Measurements from ENCODE around the gene TPRG1L.

Gene TPRG1L

GRCh38 chr1:3626025-3626424 is 1.2 kb downstream of the TPRG1L start:
- peaks cover 38% of the 10 kb centered on the region for H3K36me3 Mint-ChIP-seq
- ATAC-seq (no peak), DNase-seq (ENCODE audit: low spot score in 2 of 2) (no peak)
- no peaks in the 10 kb centered on the region for H3K9me3 Mint-ChIP-seq
- H3K27ac Mint-ChIP-seq: peak overlapping the region; percentile 45
- H3K4me1 Mint-ChIP-seq: peaks cover 44% of the 10 kb centered on the region
- peak overlapping the region; percentile 96 for H3K4me3 Mint-ChIP-seq

GRCh38 chr1:3627515-3628253 is 2.9 kb downstream of the TPRG1L start:
- peaks cover 34% of the 10 kb centered on the region for H3K4me1 Mint-ChIP-seq
- H3K4me3 Mint-ChIP-seq: no peak overlapping the region
- peaks cover 48% of the 10 kb centered on the region for H3K36me3 Mint-ChIP-seq
- no peak overlapping the region for H3K27ac Mint-ChIP-seq
- no peaks in the 10 kb centered on the region for H3K9me3 Mint-ChIP-seq
- no peak for DNase-seq (ENCODE audit: low spot score in 2 of 2)
- ATAC-seq: no peak

GRCh38 chr1:3628445-3628844 is 3.6 kb downstream of the TPRG1L start:
- H3K9me3 Mint-ChIP-seq: no peaks in the 10 kb centered on the region
- H3K36me3 Mint-ChIP-seq: peaks cover 56% of the 10 kb centered on the region
- no peak overlapping the region for H3K4me3 Mint-ChIP-seq
- H3K4me1 Mint-ChIP-seq: peaks cover 26% of the 10 kb centered on the region
- no peak overlapping the region for H3K27ac Mint-ChIP-seq
- no peak for ATAC-seq
- DNase-seq (ENCODE audit: low spot score in 2 of 2): no peak

GRCh38 chr1:3629561-3630160 is 4.8 kb downstream of the TPRG1L start:
- Mint-ChIP-seq H3K27ac (peak overlapping the region; percentile 78), H3K9me3 (no peaks in the 10 kb centered on the region), H3K36me3 (peaks cover 58% of the 10 kb centered on the region), H3K4me1 (peaks cover 14% of the 10 kb centered on the region), H3K4me3 (no peak overlapping the region)
- ATAC-seq: no peak
- DNase-seq (ENCODE audit: low spot score in 2 of 2): no peak

GRCh38 chr1:3630161-3630611 is 5.4 kb downstream of the TPRG1L start:
- Mint-ChIP-seq H3K36me3 (peaks cover 61% of the 10 kb centered on the region), H3K4me1 (peaks cover 14% of the 10 kb centered on the region), H3K4me3 (no peak overlapping the region), H3K27ac (peak overlapping the region; percentile 78), H3K9me3 (no peaks in the 10 kb centered on the region)
- DNase-seq (ENCODE audit: low spot score in 2 of 2): no peak
- no peak for ATAC-seq

DNA sequence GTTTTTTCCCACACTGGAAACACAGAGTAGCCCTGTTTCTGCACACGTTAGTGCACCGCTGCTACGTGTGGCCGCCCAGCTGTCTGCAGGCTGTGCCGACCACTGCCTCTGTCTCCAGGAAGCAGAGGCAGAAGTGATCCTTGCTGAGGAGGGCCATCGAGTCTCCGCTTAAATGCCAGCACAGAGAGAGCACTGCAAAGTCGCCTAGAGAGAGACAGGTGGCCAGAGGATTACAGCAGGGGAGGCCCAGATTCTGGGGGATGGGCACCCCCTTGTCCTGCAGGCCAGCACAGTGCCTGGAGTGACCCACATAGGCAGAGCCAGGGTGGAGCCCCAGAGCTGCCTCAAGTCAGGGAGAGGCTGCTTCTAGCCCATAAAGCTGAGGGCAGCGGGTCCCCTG is 6.1 kb downstream of the TPRG1L start:
- DNase-seq (ENCODE audit: low spot score in 2 of 2) (no peak), ATAC-seq (no peak)
- Mint-ChIP-seq H3K4me3 (no peak overlapping the region), H3K36me3 (peaks cover 68% of the 10 kb centered on the region), H3K4me1 (peaks cover 10% of the 10 kb centered on the region), H3K9me3 (no peaks in the 10 kb centered on the region), H3K27ac (peak overlapping the region; percentile 78)

DNA sequence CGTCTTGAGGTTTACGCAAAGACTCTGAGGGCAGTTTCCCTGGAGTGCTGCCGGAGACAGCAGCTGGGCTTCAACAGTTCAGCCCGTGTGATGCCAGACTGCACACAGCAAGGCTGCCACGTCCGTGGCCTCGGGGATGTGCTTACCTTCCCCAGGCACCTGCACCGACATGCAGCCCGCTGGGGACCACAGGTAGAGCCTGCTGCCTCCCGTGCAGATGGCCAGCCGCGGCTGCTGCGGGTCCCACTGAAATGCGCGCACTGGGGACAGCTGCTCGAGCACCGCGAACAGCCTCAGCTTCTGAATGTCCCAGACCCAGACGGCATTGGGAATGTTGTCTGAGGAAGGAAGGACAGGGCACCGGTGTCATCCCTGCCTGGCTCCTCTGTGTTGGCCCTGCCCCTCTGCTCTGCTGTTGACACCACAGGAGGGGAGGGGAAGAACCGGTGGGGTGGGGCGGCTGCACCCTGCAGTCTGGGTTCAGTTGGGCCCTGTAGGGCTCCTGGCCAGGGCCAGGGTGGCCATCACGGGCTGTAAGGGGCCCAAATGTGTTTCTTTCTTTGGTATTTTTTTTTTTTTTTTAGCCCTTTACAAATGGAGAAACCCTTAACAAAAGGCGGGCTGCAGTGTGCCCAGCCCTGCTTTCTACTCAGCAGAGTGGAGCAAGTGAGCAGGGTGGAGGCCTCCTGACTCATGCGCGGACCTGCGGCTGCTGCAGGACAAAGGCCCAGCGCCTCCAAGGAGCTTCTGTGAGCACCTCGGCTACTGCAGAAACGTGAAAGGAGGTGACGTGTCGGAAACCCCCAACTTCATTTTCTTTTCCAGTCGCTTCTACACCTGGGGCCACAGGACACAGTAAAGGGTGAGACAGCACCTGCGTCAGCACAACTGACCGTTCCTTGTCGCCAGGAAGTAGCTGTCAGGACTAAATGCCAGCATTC is 6.8 kb downstream of the TPRG1L start:
- no peak for ATAC-seq
- Mint-ChIP-seq H3K27ac (no peak overlapping the region), H3K9me3 (no peaks in the 10 kb centered on the region), H3K4me1 (peaks cover 6% of the 10 kb centered on the region), H3K4me3 (no peak overlapping the region), H3K36me3 (peaks cover 75% of the 10 kb centered on the region)
- DNase-seq (ENCODE audit: low spot score in 2 of 2): no peak

DNA sequence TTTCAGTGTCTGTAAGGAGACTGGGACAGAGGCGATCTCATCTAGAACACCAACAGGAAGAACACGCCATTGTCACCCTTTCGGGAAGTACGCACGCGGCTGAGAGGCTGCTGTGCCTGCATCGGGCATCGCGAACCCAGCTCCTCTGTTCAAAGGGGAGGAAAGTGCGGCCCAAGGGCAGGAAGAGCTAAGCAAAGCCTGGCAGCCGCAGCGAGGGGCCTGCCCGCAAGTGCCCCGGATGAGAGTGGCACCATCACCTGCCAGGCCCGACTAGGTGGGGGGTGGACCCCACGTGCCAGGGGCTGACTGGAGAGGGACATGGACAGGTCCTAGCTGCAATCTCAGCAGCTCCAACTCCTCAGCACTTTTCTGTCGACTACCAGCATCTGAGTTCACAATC is 7.5 kb downstream of the TPRG1L start:
- Mint-ChIP-seq H3K4me3 (no peak overlapping the region), H3K9me3 (no peaks in the 10 kb centered on the region), H3K4me1 (peaks cover 6% of the 10 kb centered on the region), H3K36me3 (peaks cover 81% of the 10 kb centered on the region), H3K27ac (no peak overlapping the region)
- no peak for ATAC-seq
- DNase-seq (ENCODE audit: low spot score in 2 of 2): no peak

DNA sequence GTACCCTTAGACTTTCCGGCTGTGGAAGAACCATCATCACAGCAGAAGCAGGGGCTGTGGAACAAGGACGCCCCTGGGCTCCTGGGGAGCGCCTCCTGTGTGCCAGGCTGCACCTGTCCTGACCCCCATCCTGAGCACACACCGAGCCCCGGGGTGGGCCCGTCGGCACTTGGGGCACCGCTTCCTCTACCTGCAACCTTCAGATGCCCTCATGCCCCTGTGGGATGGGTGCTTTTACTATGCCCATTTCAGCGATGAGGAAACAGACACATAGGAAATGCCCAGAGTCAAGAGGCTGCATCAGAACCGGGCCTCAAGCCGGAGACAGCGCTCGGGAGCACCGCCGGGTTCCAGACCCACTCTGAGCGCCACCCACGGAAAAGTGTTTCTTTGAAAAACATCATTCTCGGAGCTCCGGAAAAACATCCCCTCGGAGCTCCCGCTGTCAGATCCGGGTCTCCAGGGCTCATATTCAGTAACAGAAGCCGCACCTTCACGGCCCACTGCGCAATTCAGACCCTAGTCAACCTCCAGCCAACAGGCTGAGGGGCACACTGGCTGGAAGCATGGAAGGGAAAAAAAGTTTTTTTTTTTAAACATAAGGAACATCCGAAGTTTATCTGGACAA is 8.0 kb downstream of the TPRG1L start:
- no peaks in the 10 kb centered on the region for H3K9me3 Mint-ChIP-seq
- no peak for DNase-seq (ENCODE audit: low spot score in 2 of 2)
- H3K36me3 Mint-ChIP-seq: peaks cover 81% of the 10 kb centered on the region
- no peak overlapping the region for H3K27ac Mint-ChIP-seq
- H3K4me1 Mint-ChIP-seq: peaks cover 6% of the 10 kb centered on the region
- ATAC-seq: no peak
- H3K4me3 Mint-ChIP-seq: no peak overlapping the region

DNA sequence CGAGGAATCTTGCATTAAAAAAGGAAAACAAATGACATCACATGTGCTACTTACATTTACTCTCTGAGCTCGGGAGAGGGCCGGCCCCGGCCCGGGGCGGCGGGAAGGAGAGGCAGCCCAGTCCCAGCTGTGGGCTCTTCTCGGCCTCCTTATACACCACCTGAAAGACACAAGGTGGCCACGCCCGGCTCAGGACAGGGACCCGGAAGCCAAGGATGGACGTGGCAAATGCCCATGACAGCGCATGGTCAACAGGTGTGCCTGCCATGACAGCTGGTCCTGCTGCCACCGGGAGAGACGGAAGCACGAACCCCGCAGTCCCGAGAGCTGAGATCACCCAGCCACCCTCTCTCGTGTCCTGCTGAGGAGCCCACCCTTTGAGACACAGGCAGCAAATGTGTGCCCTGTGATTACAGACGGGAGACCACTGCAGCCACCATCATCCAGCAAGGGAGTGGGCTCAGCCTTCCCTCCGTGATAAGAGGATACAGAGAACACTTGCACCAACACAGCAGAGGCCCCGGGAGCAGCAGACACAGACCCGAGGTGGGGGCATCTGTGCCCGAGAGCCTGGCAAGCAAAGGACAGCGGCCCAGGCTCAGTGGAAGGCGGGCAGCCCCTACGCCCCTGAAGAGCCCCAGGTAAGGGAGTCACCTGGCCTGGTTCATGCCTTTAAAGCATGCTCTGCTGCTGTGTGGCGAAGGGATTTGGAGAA is 8.7 kb downstream of the TPRG1L start:
- Mint-ChIP-seq H3K9me3 (no peaks in the 10 kb centered on the region), H3K4me1 (peaks cover 6% of the 10 kb centered on the region), H3K27ac (no peak overlapping the region), H3K36me3 (peaks cover 82% of the 10 kb centered on the region), H3K4me3 (no peak overlapping the region)
- ATAC-seq (no peak), DNase-seq (ENCODE audit: low spot score in 2 of 2) (no peak)

GRCh38 chr1:3634059-3634800 is 9.4 kb downstream of the TPRG1L start:
- Mint-ChIP-seq H3K9me3 (no peaks in the 10 kb centered on the region), H3K27ac (peak overlapping the region; percentile 43), H3K4me3 (no peak overlapping the region), H3K36me3 (peaks cover 81% of the 10 kb centered on the region), H3K4me1 (peaks cover 6% of the 10 kb centered on the region)
- DNase-seq (ENCODE audit: low spot score in 2 of 2): no peak
- ATAC-seq: no peak

DNA sequence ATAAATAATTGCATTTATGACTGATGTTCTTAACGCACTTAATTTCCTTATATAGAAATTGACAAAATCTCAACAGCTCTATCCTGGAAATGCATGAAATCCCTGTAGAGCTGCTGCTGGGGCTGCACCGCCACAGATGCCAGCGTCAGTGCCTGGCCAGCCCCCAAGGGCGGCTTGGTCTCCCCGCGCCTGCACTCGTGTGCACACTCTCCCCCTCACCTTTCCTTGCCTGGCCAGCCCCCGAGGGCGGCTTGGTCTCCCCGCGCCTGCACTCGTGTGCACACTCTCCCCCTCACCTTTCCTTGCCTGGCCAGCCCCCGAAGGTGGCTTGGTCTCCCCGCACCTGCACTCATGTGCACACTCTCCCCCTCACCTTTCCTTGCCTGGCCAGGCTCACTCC is 11.3 kb downstream of the TPRG1L start:
- no peaks in the 10 kb centered on the region for H3K4me1 Mint-ChIP-seq
- H3K4me3 Mint-ChIP-seq: no peak overlapping the region
- H3K27ac Mint-ChIP-seq: peak overlapping the region; percentile 80
- H3K36me3 Mint-ChIP-seq: peaks cover 70% of the 10 kb centered on the region
- no peaks in the 10 kb centered on the region for H3K9me3 Mint-ChIP-seq
- ATAC-seq (no peak), DNase-seq (ENCODE audit: low spot score in 2 of 2) (no peak)

GRCh38 chr1:3636531-3636930 is 11.7 kb downstream of the TPRG1L start:
- Mint-ChIP-seq H3K4me3 (no peak overlapping the region), H3K9me3 (no peaks in the 10 kb centered on the region), H3K27ac (peak overlapping the region; percentile 80), H3K36me3 (peaks cover 69% of the 10 kb centered on the region), H3K4me1 (no peaks in the 10 kb centered on the region)
- ATAC-seq (no peak), DNase-seq (ENCODE audit: low spot score in 2 of 2) (no peak)

GRCh38 chr1:3638027-3638426 is 13.2 kb downstream of the TPRG1L start:
- Mint-ChIP-seq H3K9me3 (no peaks in the 10 kb centered on the region), H3K27ac (no peak overlapping the region), H3K36me3 (peaks cover 71% of the 10 kb centered on the region), H3K4me1 (no peaks in the 10 kb centered on the region), H3K4me3 (no peak overlapping the region)
- ATAC-seq (no peak), DNase-seq (ENCODE audit: low spot score in 2 of 2) (no peak)

Measured in stimulated activated effector memory CD8-positive, alpha-beta T cell treated with anti-CD3 and anti-CD28 coated beads, Interleukin-12 subunit alpha, Interleukin-12 subunit beta, amount 100 ng/mL, for 72 hours (primary cell).